H1 (cell line): ENCODE data around the gene AK6.

Experiments used
- CTCF ChIP-seq, 3 experiments: IDR thresholded peaks; 1 replicate in 2 of 3; 2 replicates in 1 of 3; pipeline versions ENCODE4 v1.5.1 to v1.6.1; 2011; ENCODE audit warnings: low read length in 3 of 3, mild to moderate bottlenecking in 3 of 3, inconsistent platforms in 2 of 3, low read depth in 1 of 3, moderate library complexity in 1 of 3; ENCODE audit not compliant: insufficient read depth in 1 of 3; ENCODE audit errors: control extremely low read depth in 1 of 3
- MAX ChIP-seq: IDR thresholded peaks from 2 replicates; pipeline ENCODE4 v1.6.1; 2012; ENCODE audit warnings: inconsistent platforms
- RAD21 ChIP-seq, 2 experiments: IDR thresholded peaks in 1 of 2; conservative IDR thresholded peaks in 1 of 2; 2 replicates each; pipeline ENCODE4 v1.6.1; 2011; ENCODE audit warnings: low read depth in 2 of 2, low read length in 2 of 2, improper control_type of control experiment in 1 of 2, inconsistent platforms in 1 of 2, mild to moderate bottlenecking in 1 of 2, moderate library complexity in 1 of 2
- TAF1 ChIP-seq: IDR thresholded peaks from 2 replicates; pipeline ENCODE4 v1.6.1; 2011; ENCODE audit warnings: mild to moderate bottlenecking, low read depth, low read length

- peak in 1 of 3 experiments; percentile 38; a peak in 1 of 4 replicates for TF ChIP-seq CTCF (IDR thresholded peaks at IDR 0.05; ENCODE audit: control extremely low read depth in 1 of 3, insufficient read depth in 1 of 3, low read depth in 1 of 3, low read length in 3 of 3)
- TF ChIP-seq TAF1 = no peak
- TF ChIP-seq MAX = no peak
- no peak; a peak in 1 of 4 replicates for TF ChIP-seq RAD21 (IDR thresholded peaks at IDR 0.05 in 1 of 2, conservative IDR thresholded peaks at IDR 0.05 in 1 of 2; ENCODE audit: low read depth in 2 of 2, low read length in 2 of 2)
Observed at GRCh38 chr5:69364414-69364813, 4.9 kb downstream of the AK6 start.
